Keratinocyte (primary cell): ENCODE data around the gene PERCC1.

Source experiments
- EZH2 ChIP-seq: IDR thresholded peaks from one replicate; pipeline ENCODE4 v1.6.1; 2012; ENCODE audit warnings: inconsistent platforms, mild to moderate bottlenecking, low read length, moderate library complexity
- TF ChIP-seq, protein P1 (sequence below), 3 experiments: IDR thresholded peaks in 1 of 3; conservative IDR thresholded peaks in 1 of 3; optimal IDR thresholded peaks in 1 of 3; 2 replicates in 2 of 3; 3 replicates in 1 of 3; pipeline versions ENCODE3 to v1.5.1; 2011; ENCODE audit warnings: low read length in 3 of 3, mild to moderate bottlenecking in 3 of 3, moderate library complexity in 2 of 3, control low read depth in 1 of 3, inconsistent platforms in 1 of 3; ENCODE audit not compliant: insufficient read depth in 2 of 3; ENCODE audit errors: extremely low read depth in 1 of 3

DNA sequence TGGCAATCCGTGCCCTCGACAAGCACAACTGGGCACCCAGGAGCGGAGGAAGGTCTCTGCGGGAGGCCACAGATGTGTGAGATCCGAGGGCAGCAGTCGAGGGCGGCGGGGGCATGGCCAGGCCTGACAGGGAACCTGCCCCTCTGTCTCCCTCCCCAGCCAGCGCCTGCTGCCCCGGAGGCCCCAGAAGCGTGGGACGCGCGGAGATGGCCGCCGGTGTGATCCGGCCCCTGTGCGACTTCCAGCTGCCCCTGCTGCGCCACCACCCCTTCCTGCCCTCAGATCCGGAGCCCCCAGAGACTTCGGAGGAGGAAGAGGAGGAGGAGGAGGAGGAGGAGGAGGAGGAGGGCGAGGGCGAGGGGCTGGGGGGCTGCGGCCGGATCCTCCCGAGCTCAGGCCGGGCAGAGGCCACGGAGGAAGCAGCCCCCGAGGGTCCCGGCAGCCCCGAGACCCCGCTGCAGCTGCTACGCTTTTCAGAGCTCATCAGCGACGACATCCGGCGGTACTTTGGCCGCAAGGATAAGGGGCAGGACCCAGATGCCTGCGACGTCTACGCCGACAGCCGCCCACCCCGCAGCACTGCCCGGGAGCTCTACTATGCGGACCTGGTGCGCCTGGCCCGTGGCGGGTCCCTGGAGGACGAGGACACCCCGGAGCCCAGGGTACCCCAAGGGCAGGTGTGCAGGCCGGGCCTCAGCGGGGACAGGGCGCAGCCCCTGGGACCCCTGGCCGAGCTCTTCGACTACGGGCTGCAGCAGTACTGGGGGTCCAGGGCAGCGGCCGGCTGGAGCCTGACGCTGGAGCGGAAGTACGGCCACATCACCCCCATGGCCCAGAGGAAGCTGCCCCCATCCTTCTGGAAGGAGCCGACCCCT, 1.7 kb downstream of the PERCC1 start:
- TF ChIP-seq, protein P1, sequence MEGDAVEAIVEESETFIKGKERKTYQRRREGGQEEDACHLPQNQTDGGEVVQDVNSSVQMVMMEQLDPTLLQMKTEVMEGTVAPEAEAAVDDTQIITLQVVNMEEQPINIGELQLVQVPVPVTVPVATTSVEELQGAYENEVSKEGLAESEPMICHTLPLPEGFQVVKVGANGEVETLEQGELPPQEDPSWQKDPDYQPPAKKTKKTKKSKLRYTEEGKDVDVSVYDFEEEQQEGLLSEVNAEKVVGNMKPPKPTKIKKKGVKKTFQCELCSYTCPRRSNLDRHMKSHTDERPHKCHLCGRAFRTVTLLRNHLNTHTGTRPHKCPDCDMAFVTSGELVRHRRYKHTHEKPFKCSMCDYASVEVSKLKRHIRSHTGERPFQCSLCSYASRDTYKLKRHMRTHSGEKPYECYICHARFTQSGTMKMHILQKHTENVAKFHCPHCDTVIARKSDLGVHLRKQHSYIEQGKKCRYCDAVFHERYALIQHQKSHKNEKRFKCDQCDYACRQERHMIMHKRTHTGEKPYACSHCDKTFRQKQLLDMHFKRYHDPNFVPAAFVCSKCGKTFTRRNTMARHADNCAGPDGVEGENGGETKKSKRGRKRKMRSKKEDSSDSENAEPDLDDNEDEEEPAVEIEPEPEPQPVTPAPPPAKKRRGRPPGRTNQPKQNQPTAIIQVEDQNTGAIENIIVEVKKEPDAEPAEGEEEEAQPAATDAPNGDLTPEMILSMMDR (optimal IDR thresholded peaks at IDR 0.05 in 1 of 3, IDR thresholded peaks at IDR 0.05 in 1 of 3, conservative IDR thresholded peaks at IDR 0.05 in 1 of 3; ENCODE audit: extremely low read depth in 1 of 3, insufficient read depth in 2 of 3, low read length in 3 of 3), result no peak
- no peak for TF ChIP-seq EZH2
